Adipocyte (in vitro differentiated cells): ENCODE measurements around the gene CARD19.

Source experiments
- DNase-seq: peaks from one replicate; pipeline ENCODE4 v3.0.0-alpha.2; 2015; ENCODE audit warnings: low read depth
- H3K27me3 ChIP-seq: replicated peaks from 2 replicates; pipeline ENCODE4 v1.7.0; 2013; ENCODE audit warnings: mild to moderate bottlenecking, low read length, moderate library complexity; ENCODE audit not compliant: control insufficient read depth, insufficient read depth
- H3K36me3 ChIP-seq: 2 replicates; pipeline ENCODE4 v1.7.0; 2013; ENCODE audit warnings: low read length, mild to moderate bottlenecking, moderate library complexity; ENCODE audit not compliant: control insufficient read depth, insufficient read depth, severe bottlenecking
- H3K4me1 ChIP-seq: 2 replicates; pipeline ENCODE4 v1.7.0; 2013; ENCODE audit warnings: mild to moderate bottlenecking, low read length, moderate library complexity; ENCODE audit not compliant: control insufficient read depth, insufficient read depth
- H3K4me3 ChIP-seq: 2 replicates; pipeline ENCODE4 v1.7.0; 2013; ENCODE audit warnings: mild to moderate bottlenecking, low read length, moderate library complexity
- H3K9ac ChIP-seq: 2 replicates; pipeline ENCODE4 v1.7.0; 2013; ENCODE audit warnings: mild to moderate bottlenecking, low read length, moderate library complexity
- H3K9me3 ChIP-seq: 2 replicates; pipeline ENCODE4 v1.7.0; 2013; ENCODE audit warnings: mild to moderate bottlenecking, low read length, moderate library complexity; ENCODE audit not compliant: control insufficient read depth

Gene CARD19

DNA sequence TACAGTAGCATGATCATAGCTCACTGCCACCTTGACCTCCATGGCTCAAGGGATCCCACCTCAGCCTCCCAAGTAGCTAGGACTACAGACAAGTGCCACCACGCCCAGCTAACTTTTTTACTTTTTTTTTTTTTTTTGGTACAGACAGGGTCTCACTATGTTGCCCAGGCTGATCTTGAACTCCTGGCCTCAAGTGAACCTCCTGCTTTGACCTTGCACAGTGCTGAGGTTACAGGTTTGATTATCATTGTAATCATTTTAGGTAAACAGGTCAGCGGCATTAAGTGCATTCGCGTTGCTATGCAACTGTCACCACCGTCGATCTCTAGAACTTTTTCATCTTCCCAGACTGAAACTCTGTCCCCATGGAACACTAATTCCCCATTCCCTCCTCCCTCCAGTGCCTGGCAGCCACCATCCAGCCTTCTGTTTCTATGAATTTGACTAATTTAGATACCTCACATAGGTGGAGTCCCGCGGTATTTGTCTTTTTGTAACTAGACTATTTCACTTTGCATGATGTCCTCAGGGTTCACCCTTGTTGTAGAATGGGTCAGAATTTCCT is 5.8 kb upstream of the CARD19 start:
- H3K4me1 ChIP-seq: no peaks in the 10 kb centered on the region
- no peak overlapping the region for H3K4me3 ChIP-seq
- DNase-seq: no peak
- H3K36me3 ChIP-seq: no peaks in the 10 kb centered on the region
- H3K9me3 ChIP-seq: peaks cover 25% of the 10 kb centered on the region
- no peaks in the 10 kb centered on the region for H3K27me3 ChIP-seq
- no peak overlapping the region for H3K9ac ChIP-seq

DNA sequence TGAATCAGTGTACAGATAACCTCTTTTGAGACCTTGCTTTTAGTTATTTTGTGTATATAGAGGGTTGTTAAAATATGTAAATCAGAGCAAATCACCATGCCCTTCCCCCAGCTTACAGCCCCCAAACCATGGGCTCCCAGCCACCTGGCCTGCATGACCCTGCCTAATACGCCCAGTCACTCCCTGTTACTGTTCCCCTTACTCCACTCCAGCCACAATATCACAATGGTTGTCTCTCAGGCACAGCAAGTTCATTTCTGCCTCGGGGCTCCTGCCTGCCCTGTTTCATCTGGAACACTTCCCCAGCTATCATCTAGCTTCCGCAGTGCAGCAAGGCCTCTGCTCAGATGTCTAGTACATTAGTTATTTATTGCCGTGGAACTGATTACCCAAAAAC is 5.0 kb upstream of the CARD19 start:
- Histone ChIP-seq H3K4me1 (no peaks in the 10 kb centered on the region), H3K27me3 (no peaks in the 10 kb centered on the region)
- no peak for DNase-seq

DNA sequence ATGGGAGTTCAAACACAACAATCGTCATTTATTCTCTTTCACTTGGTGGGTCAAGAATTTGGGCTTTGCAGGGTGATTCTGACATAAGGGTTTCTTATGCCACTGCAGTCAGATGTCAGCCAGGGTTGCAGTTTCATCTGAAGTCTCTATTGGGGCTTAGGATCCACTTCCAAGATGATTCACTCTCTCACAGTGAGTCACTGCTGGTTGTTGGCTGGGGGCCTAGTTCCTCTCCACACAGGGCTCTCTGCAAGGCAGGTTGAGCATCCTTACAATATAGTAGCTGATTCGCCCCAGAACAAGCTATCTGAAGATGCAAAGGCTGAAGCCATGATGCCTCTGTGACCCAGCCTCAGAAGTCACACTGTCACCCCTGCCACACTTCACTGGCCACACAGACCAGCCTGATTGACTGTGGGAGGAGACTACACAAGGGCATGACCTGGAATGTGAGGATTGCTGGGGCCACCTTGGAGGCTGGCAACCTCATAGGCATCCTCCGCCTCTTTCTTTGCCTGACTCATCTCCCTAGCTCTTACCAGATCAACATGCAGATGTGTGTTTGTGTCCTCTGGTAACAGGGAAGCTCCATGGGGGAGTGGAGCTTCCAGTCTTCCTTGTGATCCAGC is 4.5 kb upstream of the CARD19 start:
- Histone ChIP-seq H3K9me3 (peaks cover 22% of the 10 kb centered on the region), H3K4me1 (no peaks in the 10 kb centered on the region), H3K36me3 (no peaks in the 10 kb centered on the region), H3K4me3 (no peak overlapping the region), H3K27me3 (no peaks in the 10 kb centered on the region), H3K9ac (no peak overlapping the region)
- peak; percentile 57 for DNase-seq

More for the DNA sequence above, 5.0 kb upstream of the CARD19 start:
- Histone ChIP-seq H3K4me3 (no peak overlapping the region), H3K36me3 (no peaks in the 10 kb centered on the region), H3K9me3 (peaks cover 22% of the 10 kb centered on the region), H3K9ac (no peak overlapping the region)

DNA sequence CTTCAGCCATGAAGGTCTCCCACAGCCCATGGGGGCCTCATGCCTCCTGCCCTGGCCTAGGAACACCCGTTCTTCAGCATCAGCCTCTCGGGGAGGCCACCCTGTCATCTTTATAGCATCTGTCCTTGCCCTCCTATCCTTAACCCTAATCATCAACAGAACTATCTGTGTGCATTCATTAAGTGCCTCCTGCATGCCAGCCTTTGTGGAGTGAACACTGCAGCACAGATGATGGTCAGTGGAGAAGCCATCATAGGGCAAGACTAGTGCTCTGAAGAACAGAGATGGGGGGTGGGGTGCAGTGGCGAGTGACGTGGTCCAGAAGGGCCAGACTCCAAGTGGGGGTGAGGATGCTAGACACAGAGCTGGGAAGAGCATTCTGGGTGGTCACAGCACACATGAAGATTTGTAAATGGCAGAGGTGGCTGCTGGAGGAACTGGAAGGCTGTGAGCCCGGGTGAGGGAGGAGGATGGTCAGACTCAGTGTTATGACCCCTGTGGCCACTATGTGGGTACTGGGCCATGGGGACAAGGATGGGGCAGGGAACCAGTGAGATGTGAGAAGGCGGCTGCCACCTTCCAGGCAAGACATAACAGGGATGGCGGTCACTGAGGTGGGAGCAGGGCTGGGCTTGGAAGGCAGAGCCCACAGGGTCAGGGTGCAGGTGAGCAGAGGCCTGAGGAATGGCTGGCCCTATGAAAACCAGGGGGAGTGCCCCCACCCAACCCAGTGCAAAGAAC is 3.6 kb upstream of the CARD19 start:
- H3K27me3 ChIP-seq: no peaks in the 10 kb centered on the region
- DNase-seq: no peak
- peaks cover 8% of the 10 kb centered on the region for H3K4me1 ChIP-seq
- no peak overlapping the region for H3K4me3 ChIP-seq
- H3K9ac ChIP-seq: no peak overlapping the region
- H3K9me3 ChIP-seq: peaks cover 22% of the 10 kb centered on the region
- no peaks in the 10 kb centered on the region for H3K36me3 ChIP-seq

DNA sequence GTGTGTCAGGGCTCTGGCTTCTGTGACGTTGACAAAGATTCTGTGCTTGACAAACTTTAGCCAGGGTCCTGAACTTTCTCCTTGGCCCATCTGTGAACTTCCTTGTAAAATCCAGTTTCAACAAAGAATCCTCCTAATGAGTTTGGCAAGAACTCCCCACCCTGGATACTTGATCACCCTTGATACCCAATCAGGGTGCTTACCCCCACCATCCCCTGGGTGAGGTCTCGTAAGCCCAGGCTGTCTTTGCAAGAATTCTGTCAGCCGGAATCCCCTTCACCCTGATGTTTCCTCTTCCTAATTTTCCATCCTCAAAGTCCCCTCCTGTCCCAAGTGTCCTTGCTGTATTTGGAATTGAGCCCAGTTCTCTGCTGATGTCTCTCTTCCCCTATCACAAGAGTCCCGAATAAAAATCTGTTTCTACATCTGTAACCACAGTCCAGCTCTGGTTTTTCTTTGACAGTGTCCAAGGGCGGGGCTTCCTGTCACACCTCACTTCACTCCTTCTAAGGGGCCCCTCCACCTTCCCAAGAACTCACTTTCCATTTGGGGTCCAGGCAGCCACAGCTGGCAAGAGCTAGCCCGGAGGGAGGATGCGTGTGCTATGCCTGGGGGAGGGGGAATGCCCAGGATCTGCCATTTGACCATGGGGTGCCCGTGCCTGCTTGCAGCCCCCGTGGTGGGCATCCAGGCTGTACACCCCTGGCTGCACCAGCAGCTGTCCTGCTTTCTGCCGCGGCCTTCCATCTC is 2.7 kb upstream of the CARD19 start:
- Histone ChIP-seq H3K4me1 (peaks cover 17% of the 10 kb centered on the region), H3K27me3 (no peaks in the 10 kb centered on the region), H3K9me3 (peaks cover 22% of the 10 kb centered on the region), H3K4me3 (no peak overlapping the region), H3K9ac (no peak overlapping the region), H3K36me3 (no peaks in the 10 kb centered on the region)
- peak; percentile 20 for DNase-seq

DNA sequence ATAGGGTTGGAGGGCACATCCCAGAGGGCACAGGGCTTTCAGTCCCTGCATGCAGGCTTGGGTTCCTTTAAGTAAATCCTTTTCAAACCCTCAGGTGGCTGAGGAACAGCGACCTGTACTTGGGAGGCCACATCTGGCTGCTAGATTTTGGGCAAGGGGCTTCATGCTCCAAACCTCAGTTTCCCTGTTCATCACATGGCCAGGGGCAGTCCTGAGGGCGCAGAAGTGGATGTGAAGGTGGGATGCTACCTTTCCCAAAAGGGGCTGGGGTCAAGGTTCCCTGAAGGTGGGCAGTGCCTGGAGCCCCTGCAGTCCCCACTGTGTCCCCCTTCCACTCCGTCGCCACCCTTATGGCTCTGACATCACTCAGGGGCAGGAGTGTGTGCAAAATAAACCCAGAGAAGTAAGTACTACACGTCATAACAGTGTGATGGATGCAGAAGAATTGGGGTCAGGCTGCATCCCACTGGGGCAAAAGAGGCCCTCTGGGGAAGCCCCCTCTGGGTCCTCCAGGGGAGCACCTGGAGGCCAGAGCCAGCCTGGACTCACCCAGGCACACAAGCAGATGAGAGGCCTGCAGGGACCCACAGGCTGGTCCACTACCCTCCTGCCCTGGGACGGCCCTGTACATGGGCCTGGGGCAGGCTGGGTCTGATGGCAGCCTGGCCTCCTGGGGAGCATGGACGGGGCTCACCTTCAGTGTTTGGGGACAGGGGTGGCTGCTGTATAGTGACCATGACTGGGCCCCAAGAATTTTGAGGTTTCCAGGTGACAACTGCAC is 1.9 kb upstream of the CARD19 start:
- Histone ChIP-seq H3K9ac (no peak overlapping the region), H3K4me3 (no peak overlapping the region), H3K36me3 (no peaks in the 10 kb centered on the region), H3K4me1 (peaks cover 22% of the 10 kb centered on the region), H3K9me3 (peaks cover 22% of the 10 kb centered on the region), H3K27me3 (no peaks in the 10 kb centered on the region)
- no peak for DNase-seq

DNA sequence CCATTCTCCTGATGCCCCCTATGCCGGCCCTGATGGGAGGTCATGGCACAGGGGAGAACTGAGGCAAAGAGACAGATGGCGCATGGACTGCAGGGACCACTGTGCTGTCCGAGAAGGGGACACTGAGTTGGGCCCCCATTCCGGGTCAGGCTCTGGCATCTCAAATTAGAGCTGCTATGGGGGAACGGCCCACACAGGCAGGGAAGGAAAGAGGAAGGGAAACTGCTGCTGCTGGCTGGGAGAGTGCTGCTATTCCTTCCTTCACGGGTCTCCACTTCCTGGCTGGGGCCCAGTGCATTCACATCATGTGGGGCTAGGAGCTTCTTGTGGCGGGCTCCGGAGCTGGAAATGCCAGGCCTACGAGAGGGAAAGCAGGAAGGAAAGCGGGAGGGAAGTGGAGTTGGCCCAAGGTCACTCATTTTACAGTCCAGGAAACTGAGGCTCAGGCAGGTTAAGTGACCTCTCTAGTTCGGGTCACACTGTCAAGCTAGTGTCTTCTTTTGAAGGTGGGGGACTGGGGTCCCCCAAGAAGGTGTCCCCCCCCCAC is 1.3 kb upstream of the CARD19 start:
- H3K9me3 ChIP-seq: peaks cover 21% of the 10 kb centered on the region
- peak overlapping the region; percentile 77 for H3K4me3 ChIP-seq
- H3K4me1 ChIP-seq: peaks cover 29% of the 10 kb centered on the region
- no peaks in the 10 kb centered on the region for H3K27me3 ChIP-seq
- peak overlapping the region; percentile 76 for H3K9ac ChIP-seq
- peak; percentile 16 for DNase-seq
- H3K36me3 ChIP-seq: no peaks in the 10 kb centered on the region

DNA sequence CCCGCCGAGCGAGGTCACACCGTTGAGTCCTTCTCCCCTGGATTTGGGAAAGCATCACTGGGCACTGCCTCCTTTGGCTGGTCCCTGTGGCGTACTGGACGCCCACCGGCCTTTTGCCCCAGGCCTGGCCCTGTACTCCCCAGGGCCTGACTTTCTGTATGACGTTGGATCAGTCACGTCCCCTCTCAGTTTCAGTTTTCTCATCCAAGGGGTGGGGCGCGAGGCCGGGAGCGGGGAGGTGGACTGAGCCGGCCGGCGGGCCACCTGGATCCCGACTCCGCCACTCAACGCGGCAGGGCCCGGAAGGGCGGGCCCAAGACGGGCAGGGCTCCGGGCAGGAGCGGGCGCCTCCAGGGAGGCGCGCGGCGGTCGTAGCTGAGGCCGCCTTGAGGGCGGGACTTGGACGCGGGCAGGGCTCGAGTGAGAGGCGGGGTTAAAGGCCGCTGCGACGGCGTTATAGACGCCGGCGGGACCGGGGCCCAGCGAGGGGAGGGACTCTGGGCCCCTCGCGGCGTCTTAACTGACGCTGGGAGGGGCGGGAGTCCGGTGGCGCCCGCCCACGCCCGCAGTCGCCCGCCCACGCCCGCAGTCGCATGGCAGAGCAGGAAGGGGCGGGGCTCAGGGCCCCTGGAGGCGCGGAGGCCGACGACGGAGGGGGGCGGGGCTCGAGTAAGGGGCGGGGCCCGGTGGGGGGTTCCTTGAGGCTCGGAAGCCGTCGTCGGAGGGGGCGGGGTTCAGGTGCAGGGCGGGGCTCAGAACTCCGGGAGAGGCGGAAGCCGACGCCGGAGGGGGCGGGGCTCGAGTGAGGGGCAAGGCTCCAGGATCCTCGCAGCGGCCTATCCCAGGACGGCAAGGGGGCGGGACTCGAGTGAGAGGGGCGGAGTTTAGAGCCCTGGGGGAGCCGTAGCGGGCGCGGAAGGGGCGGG is 549 bp upstream of the CARD19 start:
- H3K36me3 ChIP-seq: no peaks in the 10 kb centered on the region
- peak overlapping the region; percentile 77 for H3K4me3 ChIP-seq

DNA sequence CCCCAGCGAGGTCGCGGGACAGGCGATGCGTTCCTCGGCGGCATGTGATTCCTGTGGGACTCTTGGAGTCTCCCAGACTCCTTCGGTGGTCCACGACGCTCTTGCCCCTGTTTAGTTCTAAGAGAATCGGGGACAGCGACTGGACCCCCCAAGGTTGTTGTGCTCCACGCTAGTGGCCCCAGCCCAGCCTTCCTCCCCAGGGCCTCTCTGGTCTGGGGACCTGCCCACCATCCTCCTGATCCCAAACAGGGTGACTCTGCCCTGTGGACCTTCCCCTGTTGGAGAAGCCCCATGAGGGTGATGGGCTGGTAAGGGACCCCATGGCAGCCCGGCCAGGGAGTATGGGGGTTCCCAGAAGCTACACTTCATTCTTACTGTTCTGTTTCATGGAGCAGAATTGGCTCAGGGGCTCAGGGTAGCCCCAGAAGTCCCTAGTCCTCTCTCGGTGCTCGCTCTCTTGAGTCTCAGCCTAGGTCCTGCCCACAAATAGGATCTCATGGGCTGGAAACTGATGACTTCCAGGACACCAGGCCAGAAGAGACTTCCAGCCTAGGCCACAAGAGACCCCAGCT is 880 bp downstream of the CARD19 start:
- Histone ChIP-seq H3K27me3 (no peaks in the 10 kb centered on the region), H3K9ac (peak overlapping the region; percentile 77), H3K9me3 (no peaks in the 10 kb centered on the region), H3K4me3 (peak overlapping the region; percentile 92), H3K4me1 (peaks cover 29% of the 10 kb centered on the region), H3K36me3 (no peaks in the 10 kb centered on the region)
- peak; percentile 12 for DNase-seq

More for the DNA sequence above, 549 bp upstream of the CARD19 start:
- H3K9ac ChIP-seq: peak overlapping the region; percentile 76
- H3K4me1 ChIP-seq: peaks cover 29% of the 10 kb centered on the region
- DNase-seq: peak; percentile 100
- peaks cover 14% of the 10 kb centered on the region for H3K9me3 ChIP-seq
- H3K27me3 ChIP-seq: no peaks in the 10 kb centered on the region
